ENCODE measurements around the gene CRHBP.
"Not testable (repeated sequence)": the region's sequence is repeated elsewhere in the genome, so short reads cannot be mapped to it uniquely, and the experiment has no call there.

CRHBP gene

DNA sequence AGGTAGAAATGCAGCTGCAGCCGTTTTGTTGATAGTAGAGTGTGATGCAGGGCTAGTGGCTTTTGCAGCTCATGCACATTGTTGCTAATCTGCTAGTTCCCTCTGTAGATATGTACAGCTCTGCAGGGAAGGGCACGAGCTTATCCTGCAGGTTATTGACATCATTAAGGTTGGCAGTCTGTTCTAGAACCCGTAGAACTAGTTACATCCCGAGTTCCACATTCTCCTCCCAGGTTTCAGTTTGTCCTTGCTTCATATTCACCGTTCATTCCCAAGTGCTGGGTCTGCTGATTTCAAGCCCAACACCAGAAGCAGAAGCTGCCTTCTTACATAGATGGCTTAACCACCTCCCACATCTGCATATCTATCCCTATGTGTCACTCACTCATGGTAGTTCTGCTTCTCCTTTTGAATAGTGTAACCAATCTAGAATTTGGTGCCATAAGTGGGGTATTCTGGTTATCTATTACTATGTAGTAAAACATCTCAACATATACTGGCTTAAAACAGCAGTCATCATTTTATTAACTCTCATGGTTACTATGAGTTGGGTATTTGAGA is 38.1 kb downstream of the CRHBP start:
- H3K9me3 ChIP-seq (ENCODE audit: control insufficient read depth, insufficient read depth, low read depth, low read length), result no peaks in the 10 kb centered on the region
- H3K36me3 ChIP-seq (ENCODE audit: control insufficient read depth, insufficient read depth, low read length), result no peaks in the 10 kb centered on the region
- no peak overlapping the region for H3K4me3 ChIP-seq (ENCODE audit: low read depth, low read length)
- no peak overlapping the region for H3K9ac ChIP-seq (ENCODE audit: low read length)
- H3K27me3 ChIP-seq (ENCODE audit: control insufficient read depth, insufficient read depth, low read length), result no peaks in the 10 kb centered on the region
- H3K27ac ChIP-seq (ENCODE audit: low read depth, low read length), result no peak overlapping the region
- peaks cover 4% of the 10 kb centered on the region; the same call in 1 of the 2 replicates for H3K4me1 ChIP-seq (ENCODE audit: control insufficient read depth, insufficient read depth, low read length)

DNA sequence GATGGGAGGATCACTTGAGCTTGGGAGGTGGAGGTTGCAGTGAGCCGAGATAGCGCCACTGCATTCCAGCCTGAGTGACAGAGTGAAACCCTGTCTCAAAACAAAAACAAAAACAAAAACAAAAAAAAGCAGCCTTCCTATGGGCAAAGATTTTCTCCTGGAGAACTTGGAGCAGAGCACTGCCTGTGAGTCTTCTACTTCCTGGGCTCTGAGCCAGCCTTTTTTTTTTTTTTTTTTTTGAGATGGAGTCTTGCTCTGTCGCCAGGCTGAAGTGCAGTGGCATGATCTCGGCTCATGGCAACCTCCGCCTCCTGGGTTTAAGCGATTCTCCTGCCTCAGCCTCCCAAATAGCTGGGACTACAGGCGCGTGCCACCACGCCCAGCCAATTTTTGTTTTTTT is 40.6 kb downstream of the CRHBP start:
- H3K27me3 ChIP-seq (ENCODE audit: control insufficient read depth, insufficient read depth, low read length); H3K4me1 ChIP-seq (ENCODE audit: control insufficient read depth, insufficient read depth, low read length); H3K27ac ChIP-seq (ENCODE audit: low read depth, low read length); H3K4me3 ChIP-seq (ENCODE audit: low read depth, low read length); H3K9me3 ChIP-seq (ENCODE audit: control insufficient read depth, insufficient read depth, low read depth, low read length); H3K36me3 ChIP-seq (ENCODE audit: control insufficient read depth, insufficient read depth, low read length); H3K9ac ChIP-seq (ENCODE audit: low read length): not testable (repeated sequence)

DNA sequence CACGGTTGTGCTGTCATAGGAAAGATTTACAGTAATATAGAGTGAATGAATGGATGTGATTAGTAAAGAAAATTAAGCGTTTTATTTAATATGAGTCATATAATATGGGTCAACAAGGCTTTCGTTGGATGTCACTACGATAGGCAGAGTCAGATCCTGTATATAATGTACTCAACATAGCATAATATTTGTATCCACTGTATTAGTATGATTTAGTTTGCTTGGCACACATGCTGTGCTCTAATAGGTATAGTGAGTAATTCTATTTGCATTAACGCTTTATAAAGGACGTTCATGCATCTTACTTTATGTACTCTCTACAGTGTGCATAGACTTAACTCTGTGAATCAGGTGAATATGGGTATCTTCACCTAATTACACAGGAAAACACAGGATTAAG is 41.5 kb downstream of the CRHBP start:
- no peak overlapping the region for H3K4me3 ChIP-seq (ENCODE audit: low read depth, low read length)
- no peaks in the 10 kb centered on the region for H3K36me3 ChIP-seq (ENCODE audit: control insufficient read depth, insufficient read depth, low read length)
- H3K27ac ChIP-seq (ENCODE audit: low read depth, low read length), result no peak overlapping the region
- H3K9ac ChIP-seq (ENCODE audit: low read length), result no peak overlapping the region
- no peaks in the 10 kb centered on the region for H3K4me1 ChIP-seq (ENCODE audit: control insufficient read depth, insufficient read depth, low read length)
- no peaks in the 10 kb centered on the region for H3K27me3 ChIP-seq (ENCODE audit: control insufficient read depth, insufficient read depth, low read length)
- no peaks in the 10 kb centered on the region for H3K9me3 ChIP-seq (ENCODE audit: control insufficient read depth, insufficient read depth, low read depth, low read length)

DNA sequence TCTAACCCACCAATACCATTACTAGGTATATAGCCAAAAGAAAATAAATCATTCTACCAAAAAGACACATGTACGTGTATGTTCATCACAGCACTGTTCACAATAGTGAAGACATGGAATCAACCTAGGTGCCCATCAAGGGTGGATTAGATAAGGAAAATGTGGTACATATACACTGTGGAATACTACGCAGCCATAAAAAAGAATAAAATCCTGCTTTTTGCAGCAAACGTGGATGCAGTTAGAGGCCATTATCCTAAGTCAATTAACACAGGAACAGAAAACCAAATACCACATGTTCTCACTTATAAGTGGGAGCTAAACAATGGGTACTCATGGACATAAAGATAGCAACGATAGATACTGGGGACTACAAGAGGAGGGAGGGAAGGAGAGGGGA is 45.4 kb downstream of the CRHBP start:
- not testable (repeated sequence) for H3K27ac ChIP-seq (ENCODE audit: low read depth, low read length); H3K4me3 ChIP-seq (ENCODE audit: low read depth, low read length); H3K36me3 ChIP-seq (ENCODE audit: control insufficient read depth, insufficient read depth, low read length); H3K4me1 ChIP-seq (ENCODE audit: control insufficient read depth, insufficient read depth, low read length); H3K9ac ChIP-seq (ENCODE audit: low read length); H3K27me3 ChIP-seq (ENCODE audit: control insufficient read depth, insufficient read depth, low read length); H3K9me3 ChIP-seq (ENCODE audit: control insufficient read depth, insufficient read depth, low read depth, low read length)

DNA sequence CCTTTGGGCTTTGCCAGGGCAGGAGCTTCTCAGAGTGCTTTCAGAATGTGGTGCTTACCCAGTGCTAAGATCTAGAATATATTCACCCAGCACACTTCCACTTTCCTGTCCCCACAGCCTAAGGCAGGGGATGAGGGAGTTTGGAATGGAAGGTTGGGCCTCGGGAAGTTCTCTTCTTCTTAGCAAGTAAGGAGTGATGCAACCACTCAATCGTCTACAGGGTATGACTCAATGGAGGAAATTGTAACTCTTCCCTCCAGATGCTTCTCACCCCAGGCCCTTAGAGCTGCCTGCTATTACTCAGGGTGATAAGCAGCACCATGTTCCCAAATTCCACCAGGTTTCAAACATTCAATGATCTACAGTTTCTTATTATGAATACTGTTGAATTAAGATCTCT is 46.6 kb downstream of the CRHBP start:
- H3K36me3 ChIP-seq (ENCODE audit: control insufficient read depth, insufficient read depth, low read length), result no peaks in the 10 kb centered on the region
- no peak overlapping the region for H3K27ac ChIP-seq (ENCODE audit: low read depth, low read length)
- H3K4me3 ChIP-seq (ENCODE audit: low read depth, low read length), result no peak overlapping the region
- H3K9ac ChIP-seq (ENCODE audit: low read length), result no peak overlapping the region
- H3K4me1 ChIP-seq (ENCODE audit: control insufficient read depth, insufficient read depth, low read length), result no peaks in the 10 kb centered on the region
- H3K9me3 ChIP-seq (ENCODE audit: control insufficient read depth, insufficient read depth, low read depth, low read length), result no peaks in the 10 kb centered on the region
- no peaks in the 10 kb centered on the region for H3K27me3 ChIP-seq (ENCODE audit: control insufficient read depth, insufficient read depth, low read length)

DNA sequence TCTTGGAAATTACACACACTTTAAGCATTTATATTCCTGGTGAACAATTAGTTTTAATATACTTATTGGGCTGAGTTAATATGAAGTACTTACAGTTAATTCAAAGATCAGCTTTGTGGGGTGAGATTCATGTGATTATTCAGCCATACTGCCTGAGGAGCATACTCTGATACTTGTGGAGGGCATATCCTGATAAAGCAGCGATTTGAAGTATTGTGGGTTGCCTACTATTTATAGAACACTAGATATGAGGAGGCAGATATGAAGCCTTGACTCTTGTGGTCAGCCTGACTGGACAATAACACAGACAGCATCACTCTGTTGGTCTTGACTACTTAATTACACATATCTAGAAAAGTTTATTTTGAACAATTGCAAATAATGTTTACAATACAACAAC is 50.4 kb downstream of the CRHBP start:
- H3K27ac ChIP-seq (ENCODE audit: low read depth, low read length), result no peak overlapping the region
- peaks cover 10% of the 10 kb centered on the region for H3K9me3 ChIP-seq (ENCODE audit: control insufficient read depth, insufficient read depth, low read depth, low read length)
- H3K4me1 ChIP-seq (ENCODE audit: control insufficient read depth, insufficient read depth, low read length), result no peaks in the 10 kb centered on the region
- H3K9ac ChIP-seq (ENCODE audit: low read length), result no peak overlapping the region
- H3K4me3 ChIP-seq (ENCODE audit: low read depth, low read length), result no peak overlapping the region
- no peaks in the 10 kb centered on the region for H3K36me3 ChIP-seq (ENCODE audit: control insufficient read depth, insufficient read depth, low read length)
- no peaks in the 10 kb centered on the region for H3K27me3 ChIP-seq (ENCODE audit: control insufficient read depth, insufficient read depth, low read length)

DNA sequence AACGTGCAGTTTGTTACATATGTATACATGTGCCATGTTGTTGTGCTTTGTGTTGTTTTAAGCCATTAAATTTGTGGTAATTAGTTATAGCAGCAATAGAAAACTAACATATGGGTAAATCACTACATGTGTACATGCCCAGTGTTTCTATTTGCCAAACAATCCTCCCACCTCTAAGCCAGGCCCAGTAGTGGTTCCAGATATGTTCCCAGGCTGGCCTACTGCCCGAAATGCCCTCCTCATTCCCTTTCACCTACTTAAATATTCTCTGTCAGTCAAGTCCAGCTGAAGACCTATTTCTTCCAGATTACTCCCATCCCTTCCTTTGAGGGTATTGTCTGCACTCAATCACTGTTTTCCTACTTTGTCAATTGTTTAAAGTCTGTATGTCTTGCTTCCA is 53.3 kb downstream of the CRHBP start:
- no peak overlapping the region for H3K27ac ChIP-seq (ENCODE audit: low read depth, low read length)
- H3K9ac ChIP-seq (ENCODE audit: low read length), result no peak overlapping the region
- peaks cover 10% of the 10 kb centered on the region for H3K9me3 ChIP-seq (ENCODE audit: control insufficient read depth, insufficient read depth, low read depth, low read length)
- no peaks in the 10 kb centered on the region for H3K27me3 ChIP-seq (ENCODE audit: control insufficient read depth, insufficient read depth, low read length)
- H3K4me1 ChIP-seq (ENCODE audit: control insufficient read depth, insufficient read depth, low read length), result peaks cover 2% of the 10 kb centered on the region; the same call in 1 of the 2 replicates
- no peak overlapping the region for H3K4me3 ChIP-seq (ENCODE audit: low read depth, low read length)
- no peaks in the 10 kb centered on the region for H3K36me3 ChIP-seq (ENCODE audit: control insufficient read depth, insufficient read depth, low read length)

DNA sequence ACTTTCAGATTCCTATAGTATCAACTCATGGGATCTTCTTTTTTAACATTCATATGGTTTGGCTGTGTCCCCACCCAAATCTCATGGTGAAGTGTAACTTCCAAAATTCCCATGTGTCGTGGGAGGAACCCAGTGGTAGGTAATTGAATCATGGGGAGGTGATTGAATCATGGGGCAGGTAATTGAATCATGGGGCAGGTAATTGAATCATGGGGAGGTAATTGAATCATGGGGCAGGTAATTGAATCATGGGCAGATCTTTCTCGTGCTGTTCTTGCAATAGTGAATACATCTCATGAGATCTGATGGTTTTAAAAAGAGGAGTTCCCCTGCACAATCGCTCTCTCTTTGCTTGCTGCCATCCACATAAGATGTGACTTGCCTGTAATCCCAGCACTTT is 55.6 kb downstream of the CRHBP start:
- peaks cover 10% of the 10 kb centered on the region for H3K4me1 ChIP-seq (ENCODE audit: control insufficient read depth, insufficient read depth, low read length)

DNA sequence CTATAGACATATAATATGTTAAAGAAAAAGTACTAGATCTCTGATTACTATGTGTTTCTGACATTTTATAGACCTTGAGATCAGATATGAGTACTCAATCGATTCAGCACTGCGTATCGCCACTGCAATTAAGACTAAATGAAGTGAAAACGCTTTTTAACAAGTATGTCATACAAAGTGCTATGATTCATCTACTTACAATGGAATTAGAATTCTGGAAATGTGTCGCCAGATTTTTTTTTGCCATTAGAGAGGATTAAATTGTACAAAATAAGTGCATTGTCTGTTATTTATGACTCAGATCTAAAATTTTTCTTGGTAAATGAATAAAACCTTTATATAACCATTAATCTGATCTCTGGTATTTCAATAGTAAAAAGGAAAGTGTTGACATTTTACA is 57.4 kb downstream of the CRHBP start:
- H3K9me3 ChIP-seq (ENCODE audit: control insufficient read depth, insufficient read depth, low read depth, low read length), result peaks cover 10% of the 10 kb centered on the region
- no peak overlapping the region for H3K4me3 ChIP-seq (ENCODE audit: low read depth, low read length)
- no peaks in the 10 kb centered on the region for H3K27me3 ChIP-seq (ENCODE audit: control insufficient read depth, insufficient read depth, low read length)
- H3K4me1 ChIP-seq (ENCODE audit: control insufficient read depth, insufficient read depth, low read length), result peaks cover 10% of the 10 kb centered on the region
- H3K36me3 ChIP-seq (ENCODE audit: control insufficient read depth, insufficient read depth, low read length), result no peaks in the 10 kb centered on the region
- no peak overlapping the region for H3K27ac ChIP-seq (ENCODE audit: low read depth, low read length)
- no peak overlapping the region for H3K9ac ChIP-seq (ENCODE audit: low read length)

More for the DNA sequence above, 55.6 kb downstream of the CRHBP start:
- no peak overlapping the region for H3K9ac ChIP-seq (ENCODE audit: low read length)
- H3K9me3 ChIP-seq (ENCODE audit: control insufficient read depth, insufficient read depth, low read depth, low read length), result peaks cover 10% of the 10 kb centered on the region
- no peaks in the 10 kb centered on the region for H3K27me3 ChIP-seq (ENCODE audit: control insufficient read depth, insufficient read depth, low read length)
- no peak overlapping the region for H3K4me3 ChIP-seq (ENCODE audit: low read depth, low read length)
- H3K27ac ChIP-seq (ENCODE audit: low read depth, low read length), result no peak overlapping the region
- no peaks in the 10 kb centered on the region for H3K36me3 ChIP-seq (ENCODE audit: control insufficient read depth, insufficient read depth, low read length)

DNA sequence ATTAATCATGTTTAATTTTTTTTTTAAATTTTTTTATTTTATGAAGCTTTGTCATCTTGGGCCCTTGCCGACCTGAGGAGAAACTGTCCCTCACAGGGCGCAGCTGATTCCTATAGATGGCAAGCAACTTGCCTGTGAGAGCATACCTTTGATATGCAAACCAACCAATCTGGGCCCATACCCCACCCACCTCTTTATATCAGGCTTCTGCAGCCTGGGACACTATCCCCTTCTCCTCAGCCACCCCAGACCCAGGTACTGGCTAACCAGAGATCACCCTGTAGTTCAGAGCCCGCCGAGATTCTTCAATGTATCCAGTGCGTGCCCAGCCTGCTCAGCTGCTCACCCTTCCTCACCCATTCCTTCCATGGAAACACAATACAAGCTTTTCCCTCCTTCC is 58.7 kb downstream of the CRHBP start:
- no peaks in the 10 kb centered on the region for H3K36me3 ChIP-seq (ENCODE audit: control insufficient read depth, insufficient read depth, low read length)
- H3K27ac ChIP-seq (ENCODE audit: low read depth, low read length), result no peak overlapping the region
- H3K4me1 ChIP-seq (ENCODE audit: control insufficient read depth, insufficient read depth, low read length), result peaks cover 10% of the 10 kb centered on the region
- no peaks in the 10 kb centered on the region for H3K27me3 ChIP-seq (ENCODE audit: control insufficient read depth, insufficient read depth, low read length)
- no peak overlapping the region for H3K4me3 ChIP-seq (ENCODE audit: low read depth, low read length)
- H3K9me3 ChIP-seq (ENCODE audit: control insufficient read depth, insufficient read depth, low read depth, low read length), result peaks cover 6% of the 10 kb centered on the region
- no peak overlapping the region for H3K9ac ChIP-seq (ENCODE audit: low read length)

DNA sequence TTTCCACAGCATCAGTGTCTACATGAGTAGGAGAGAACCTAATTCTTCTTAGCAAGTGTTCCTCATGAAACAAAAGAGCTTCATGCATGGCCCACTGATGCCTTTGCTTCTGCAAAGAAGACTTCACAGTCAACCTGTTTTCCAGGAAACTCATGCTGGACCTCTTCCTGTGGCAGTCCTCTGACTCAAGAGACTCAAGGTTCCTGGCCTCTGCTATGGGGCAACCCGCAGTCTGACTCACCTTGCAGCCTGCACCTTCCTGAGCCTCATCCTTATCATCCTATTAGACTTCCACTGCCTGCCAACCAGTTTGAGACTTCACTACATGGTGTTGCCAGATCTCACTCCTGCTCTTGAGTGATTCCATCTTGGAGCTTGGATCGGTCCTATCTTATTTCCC is 59.8 kb downstream of the CRHBP start:
- Histone ChIP-seq H3K4me3 (ENCODE audit: low read depth, low read length) (no peak overlapping the region), H3K27me3 (ENCODE audit: control insufficient read depth, insufficient read depth, low read length) (no peaks in the 10 kb centered on the region), H3K9ac (ENCODE audit: low read length) (no peak overlapping the region), H3K27ac (ENCODE audit: low read depth, low read length) (no peak overlapping the region), H3K4me1 (ENCODE audit: control insufficient read depth, insufficient read depth, low read length) (peaks cover 10% of the 10 kb centered on the region), H3K9me3 (ENCODE audit: control insufficient read depth, insufficient read depth, low read depth, low read length) (no peaks in the 10 kb centered on the region), H3K36me3 (ENCODE audit: control insufficient read depth, insufficient read depth, low read length) (no peaks in the 10 kb centered on the region)
